Suprapubic skin (tissue), 4 donors: ENCODE results near the gene CAPG. TPM values are rescaled to one million over a fixed set of nuclear protein-coding genes. Genes with fewer than 3 reads are reported as not detected.

Experiments
- DNase-seq, 2 donors: peaks; one replicate each; pipeline ENCODE4 v3.0.0-alpha.2; 2019; ENCODE audit warnings: low spot score in 2 of 2
- H3K27ac ChIP-seq: fragments of 200-600 bp; sonication (generic); one replicate; pipeline ENCODE4 v1.5.1; 2019
- H3K27me3 ChIP-seq: fragments of 200-600 bp; sonication (generic); one replicate; pipeline ENCODE4 v1.5.1; 2019
- H3K36me3 ChIP-seq: fragments of 200-600 bp; sonication (generic); one replicate; pipeline ENCODE4 v1.5.1; 2019
- H3K4me1 ChIP-seq: fragments of 200-600 bp; sonication (generic); one replicate; pipeline ENCODE4 v1.5.1; 2019
- H3K4me3 ChIP-seq: fragments of 200-600 bp; sonication (generic); one replicate; pipeline ENCODE4 v1.5.1; 2019; ENCODE audit warnings: mild to moderate bottlenecking
- H3K9me3 ChIP-seq: fragments of 200-600 bp; sonication (generic); one replicate; pipeline ENCODE4 v1.5.1; 2019
- EP300 ChIP-seq: sonication (generic); formaldehyde crosslinking; IDR thresholded peaks from one replicate; pipeline ENCODE4 v1.6.1; 2017; ENCODE audit warnings: antibody characterized with exemption
- POLR2A ChIP-seq, 2 donors: fragments of 450-650 bp; IDR thresholded peaks; one replicate each; pipeline ENCODE4 v1.6.1; 2017; ENCODE audit warnings: antibody characterized with exemption in 2 of 2, mild to moderate bottlenecking in 2 of 2, moderate library complexity in 2 of 2
- POLR2AphosphoS5 ChIP-seq, 3 donors: sonication (generic); formaldehyde crosslinking; IDR thresholded peaks; one replicate each; pipeline ENCODE4 v1.6.1; 2017; ENCODE audit warnings: antibody characterized with exemption in 3 of 3
- WGBS: methylation state at CpG from one replicate; pipeline ENCODE4 v1.1.5; 2018; 5-methylcytosine and 5-hydroxymethylcytosine counted together
- total RNA-seq, 4 donors: library from RNA; depleted of rRNA; stranded (reverse); fragments of >200 nt; gene quantifications; one replicate each; pipeline ENCODE4 v1.1.0, GENCODE V29; 2016
- TF ChIP-seq, protein P1 (sequence below), 2 donors: fragments of 200-600 bp in 1 of 2; fragments of 450-650 bp in 1 of 2; sonication (generic) in 1 of 2; IDR thresholded peaks; one replicate each; pipeline ENCODE4 v1.5.1; 2016 to 2019; ENCODE audit warnings: antibody characterized with exemption in 2 of 2, mild to moderate bottlenecking in 1 of 2, moderate library complexity in 1 of 2

Gene CAPG, protein sequence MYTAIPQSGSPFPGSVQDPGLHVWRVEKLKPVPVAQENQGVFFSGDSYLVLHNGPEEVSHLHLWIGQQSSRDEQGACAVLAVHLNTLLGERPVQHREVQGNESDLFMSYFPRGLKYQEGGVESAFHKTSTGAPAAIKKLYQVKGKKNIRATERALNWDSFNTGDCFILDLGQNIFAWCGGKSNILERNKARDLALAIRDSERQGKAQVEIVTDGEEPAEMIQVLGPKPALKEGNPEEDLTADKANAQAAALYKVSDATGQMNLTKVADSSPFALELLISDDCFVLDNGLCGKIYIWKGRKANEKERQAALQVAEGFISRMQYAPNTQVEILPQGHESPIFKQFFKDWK
- total RNA-seq, result 100 to 1,000 TPM; 139 to 212 (median 172) TPM

DNA sequence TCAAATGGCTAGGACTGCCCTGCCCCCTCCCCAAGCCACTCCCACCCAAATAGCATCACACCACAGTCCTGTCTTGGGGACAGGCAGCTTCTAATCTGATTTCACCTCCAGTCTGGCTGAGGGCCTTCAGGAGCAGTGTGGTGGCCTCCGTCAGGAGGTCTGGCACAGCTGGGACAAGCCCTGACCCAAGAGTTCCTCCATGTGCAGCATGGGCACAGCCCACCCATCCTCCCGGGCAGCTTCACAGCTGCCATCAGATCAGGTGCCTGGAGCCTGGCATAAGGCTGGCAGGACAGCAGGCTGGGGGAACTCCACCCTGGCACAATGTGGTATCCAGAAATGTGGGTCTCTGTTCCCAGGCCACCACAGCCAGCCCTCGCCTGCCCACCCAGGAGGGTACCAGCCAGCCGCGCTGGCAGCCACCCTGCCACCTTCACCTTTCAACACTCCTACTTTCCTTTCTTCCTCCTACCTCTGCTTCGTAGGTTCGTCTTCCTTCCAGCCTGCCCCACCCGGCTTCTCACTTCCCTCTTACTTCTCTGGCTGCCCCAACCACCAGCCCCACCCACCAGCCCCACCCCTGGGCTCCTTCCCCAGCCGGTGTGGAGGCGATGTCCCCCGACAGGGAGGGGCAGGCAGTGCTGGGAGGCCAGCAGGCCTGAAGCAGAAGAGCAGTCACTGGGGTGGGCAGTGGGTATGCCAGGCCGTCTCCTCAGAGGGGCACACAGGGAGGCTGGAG is at the start of gene CAPG:
TSS of gene CAPG (minus strand) at position 522 of the 739 bp plus-strand sequence. CDS start 8,221 bp downstream, outside the sequence.
- Histone ChIP-seq H3K27ac (peak within 1 kb of the TSS; percentile 76), H3K4me1 (peaks cover 72% of the 10 kb centered on the region), H3K9me3 (no peaks in the 10 kb centered on the region), H3K27me3 (no peaks in the 10 kb centered on the region), H3K36me3 (no peaks in the 10 kb centered on the region), H3K4me3 (peak within 1 kb of the TSS; percentile 35)
- WGBS, result 30% methylated on average over 10 of the region's 12 CpGs
- TF ChIP-seq EP300 (no peak), POLR2A (IDR thresholded peaks at IDR 0.05) (no peak), POLR2AphosphoS5 (IDR thresholded peaks at IDR 0.05) (no peak)
- TF ChIP-seq, protein P1, sequence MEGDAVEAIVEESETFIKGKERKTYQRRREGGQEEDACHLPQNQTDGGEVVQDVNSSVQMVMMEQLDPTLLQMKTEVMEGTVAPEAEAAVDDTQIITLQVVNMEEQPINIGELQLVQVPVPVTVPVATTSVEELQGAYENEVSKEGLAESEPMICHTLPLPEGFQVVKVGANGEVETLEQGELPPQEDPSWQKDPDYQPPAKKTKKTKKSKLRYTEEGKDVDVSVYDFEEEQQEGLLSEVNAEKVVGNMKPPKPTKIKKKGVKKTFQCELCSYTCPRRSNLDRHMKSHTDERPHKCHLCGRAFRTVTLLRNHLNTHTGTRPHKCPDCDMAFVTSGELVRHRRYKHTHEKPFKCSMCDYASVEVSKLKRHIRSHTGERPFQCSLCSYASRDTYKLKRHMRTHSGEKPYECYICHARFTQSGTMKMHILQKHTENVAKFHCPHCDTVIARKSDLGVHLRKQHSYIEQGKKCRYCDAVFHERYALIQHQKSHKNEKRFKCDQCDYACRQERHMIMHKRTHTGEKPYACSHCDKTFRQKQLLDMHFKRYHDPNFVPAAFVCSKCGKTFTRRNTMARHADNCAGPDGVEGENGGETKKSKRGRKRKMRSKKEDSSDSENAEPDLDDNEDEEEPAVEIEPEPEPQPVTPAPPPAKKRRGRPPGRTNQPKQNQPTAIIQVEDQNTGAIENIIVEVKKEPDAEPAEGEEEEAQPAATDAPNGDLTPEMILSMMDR (IDR thresholded peaks at IDR 0.05), result no peak
- DNase-seq, result peak; percentile 84 to 90

DNA sequence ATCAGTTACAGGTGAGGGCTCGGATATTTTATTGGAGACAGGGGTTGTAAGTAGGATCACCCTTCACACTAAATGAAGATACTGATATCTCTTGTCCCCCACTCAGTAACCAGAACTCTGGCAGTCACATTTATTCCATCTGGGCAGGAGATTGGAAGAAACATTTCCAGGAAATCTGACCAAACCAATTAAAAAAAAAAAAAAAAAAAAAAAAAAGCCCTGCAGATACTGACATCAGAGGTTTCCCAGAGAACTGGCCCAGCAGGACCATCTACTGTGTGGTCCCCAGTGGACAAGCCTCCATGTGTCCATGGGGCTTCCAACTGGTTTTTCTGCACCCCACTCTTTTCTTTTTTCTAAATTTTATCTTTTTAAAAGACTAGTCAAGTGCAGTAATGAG is 49.6 kb upstream of the CAPG start:
- Histone ChIP-seq H3K9me3 (no peaks in the 10 kb centered on the region), H3K4me3 (no peak overlapping the region), H3K27ac (no peak overlapping the region), H3K36me3 (no peaks in the 10 kb centered on the region), H3K4me1 (peaks cover 11% of the 10 kb centered on the region), H3K27me3 (no peaks in the 10 kb centered on the region)
- WGBS, result 78% methylated on average over 1 of the region's 1 CpG
- no peak for DNase-seq
- TF ChIP-seq POLR2AphosphoS5 (IDR thresholded peaks at IDR 0.05) (no peak), EP300 (no peak), POLR2A (IDR thresholded peaks at IDR 0.05) (no peak)
- TF ChIP-seq, protein P1 (IDR thresholded peaks at IDR 0.05), result no peak

DNA sequence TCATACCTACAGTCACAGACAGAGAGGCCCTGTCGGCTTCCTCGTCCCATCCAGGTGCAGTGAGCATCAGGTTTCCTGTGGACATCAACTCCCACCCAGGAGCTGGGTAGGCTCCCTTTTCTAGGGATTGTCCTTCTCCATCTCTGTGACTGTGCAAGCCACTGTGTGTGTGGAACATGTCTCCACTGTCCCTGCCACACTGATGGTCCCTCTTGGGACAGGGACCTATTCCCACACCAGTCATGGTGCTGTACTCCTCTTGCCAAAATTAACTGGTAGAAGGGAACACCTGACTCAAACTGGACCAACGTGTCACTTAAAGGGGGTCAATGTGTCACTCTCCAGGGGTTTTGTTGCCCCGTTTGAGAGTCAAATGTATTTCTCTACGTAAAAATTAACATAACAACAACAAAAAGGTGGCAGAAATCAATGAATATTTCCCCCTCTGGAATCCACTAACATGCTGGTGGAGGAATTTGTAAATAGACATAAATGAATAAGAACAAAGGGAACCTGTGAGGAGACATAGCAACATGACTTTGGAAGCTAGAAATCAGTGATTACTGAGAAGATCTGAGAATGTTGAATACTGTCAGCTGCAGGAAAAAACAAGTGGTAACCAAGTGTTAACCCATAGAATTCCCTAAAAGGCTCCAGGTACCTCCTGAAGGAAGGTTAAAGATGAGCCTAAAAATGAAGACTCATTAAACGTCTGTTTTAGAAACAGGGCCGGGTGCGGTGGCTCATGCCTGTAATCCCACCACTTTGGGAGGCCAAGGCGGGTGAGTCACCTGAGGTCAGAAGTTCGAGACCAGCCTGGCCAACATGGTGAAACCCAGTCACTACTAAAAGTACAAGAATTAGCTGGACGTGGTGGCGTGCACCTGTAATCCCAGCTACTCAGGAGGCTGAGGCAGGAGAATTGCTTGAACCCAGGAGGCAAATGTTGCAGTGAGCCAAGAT is 48.7 kb upstream of the CAPG start:
- no peaks in the 10 kb centered on the region for H3K36me3 ChIP-seq
- H3K4me3 ChIP-seq, result no peak overlapping the region
- no peaks in the 10 kb centered on the region for H3K27me3 ChIP-seq
- H3K27ac ChIP-seq, result peak overlapping the region; percentile 42
- no peak for DNase-seq
- no peaks in the 10 kb centered on the region for H3K9me3 ChIP-seq
- TF ChIP-seq POLR2AphosphoS5 (IDR thresholded peaks at IDR 0.05), result no peak
- TF ChIP-seq POLR2A (IDR thresholded peaks at IDR 0.05), result no peak
- no peak for TF ChIP-seq EP300
- TF ChIP-seq, protein P1 (IDR thresholded peaks at IDR 0.05), result no peak
- 85% methylated on average over 12 of the region's 12 CpGs for WGBS
- peaks cover 11% of the 10 kb centered on the region for H3K4me1 ChIP-seq

DNA sequence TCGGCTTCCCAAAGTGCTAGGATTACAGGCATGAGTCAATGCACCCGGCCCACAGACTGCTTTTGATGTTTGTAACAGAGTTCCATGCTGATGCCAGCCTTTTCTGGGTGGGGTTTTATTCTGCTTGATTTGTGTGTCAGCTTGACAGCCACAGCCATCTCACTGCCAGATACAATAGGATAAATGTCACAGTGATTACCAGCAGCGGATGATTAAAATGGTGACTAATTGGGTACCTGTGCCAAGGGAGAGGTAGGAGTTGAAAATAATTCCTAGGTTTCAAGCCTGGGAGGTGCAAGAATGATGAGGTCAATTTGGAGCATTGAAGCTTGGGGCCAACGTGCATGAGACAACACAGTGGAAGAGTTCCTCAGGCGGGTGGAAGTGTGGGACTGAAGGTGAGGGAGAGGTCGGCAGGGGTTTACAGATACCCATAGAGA is 47.7 kb upstream of the CAPG start:
- peak overlapping the region; percentile 42 for H3K27ac ChIP-seq
- no peak overlapping the region for H3K4me3 ChIP-seq

More for the DNA sequence above, 47.7 kb upstream of the CAPG start:
- Histone ChIP-seq H3K36me3 (no peaks in the 10 kb centered on the region), H3K9me3 (no peaks in the 10 kb centered on the region), H3K4me1 (peaks cover 11% of the 10 kb centered on the region), H3K27me3 (no peaks in the 10 kb centered on the region)
- TF ChIP-seq, protein P1 (IDR thresholded peaks at IDR 0.05), result no peak
- TF ChIP-seq POLR2AphosphoS5 (IDR thresholded peaks at IDR 0.05) (peak in 1 of 3 donors; percentile 72), POLR2A (IDR thresholded peaks at IDR 0.05) (no peak), EP300 (no peak)
- DNase-seq, result no peak
- WGBS, result 38% methylated on average over 6 of the region's 6 CpGs
